HG03469 (cell line): ENCODE measurements around the gene SDCCAG8.

Experiments used
- ATAC-seq: cut with Tn5 transposase; IDR thresholded peaks from one replicate; pipeline ENCODE4 v1.9.1; 2021; ENCODE audit warnings: mild to moderate bottlenecking, moderate library complexity, moderate number of reproducible peaks; ENCODE audit not compliant: unreplicated experiment

SDCCAG8 gene

DNA sequence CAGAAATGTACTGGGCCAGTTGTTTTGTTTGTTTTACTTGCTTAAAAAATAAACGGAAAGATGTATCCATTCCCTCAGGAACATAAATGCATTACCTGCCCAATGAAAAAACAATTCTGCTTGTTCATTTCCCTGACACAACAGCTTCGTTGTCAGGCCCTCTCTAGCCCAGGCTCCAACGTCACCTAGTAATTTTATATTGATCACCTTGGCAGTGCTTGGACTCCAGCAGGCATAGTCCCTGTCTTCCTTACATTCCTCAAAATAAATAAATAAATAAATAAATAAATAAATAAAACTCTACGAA is 2.0 kb upstream of the SDCCAG8 start:
- ATAC-seq, result no peak

GRCh38 chr1:243254233-243254926 is 1.5 kb upstream of the SDCCAG8 start:
- ATAC-seq, result no peak

- peak; percentile 31 for ATAC-seq
Observed at GRCh38 chr1:243254927-243255790, 682 bp upstream of the SDCCAG8 start, which contains the start of gene CEP170. TSS of gene CEP170 (minus strand) at chr1:243255281. CDS start at chr1:243225280, 30,001 bp downstream.

GRCh38 chr1:243256590-243256989 is 749 bp downstream of the SDCCAG8 start:
- ATAC-seq, result no peak

- ATAC-seq, result no peak
Observed at GRCh38 chr1:243257189-243257588, 1.3 kb downstream of the SDCCAG8 start.

DNA sequence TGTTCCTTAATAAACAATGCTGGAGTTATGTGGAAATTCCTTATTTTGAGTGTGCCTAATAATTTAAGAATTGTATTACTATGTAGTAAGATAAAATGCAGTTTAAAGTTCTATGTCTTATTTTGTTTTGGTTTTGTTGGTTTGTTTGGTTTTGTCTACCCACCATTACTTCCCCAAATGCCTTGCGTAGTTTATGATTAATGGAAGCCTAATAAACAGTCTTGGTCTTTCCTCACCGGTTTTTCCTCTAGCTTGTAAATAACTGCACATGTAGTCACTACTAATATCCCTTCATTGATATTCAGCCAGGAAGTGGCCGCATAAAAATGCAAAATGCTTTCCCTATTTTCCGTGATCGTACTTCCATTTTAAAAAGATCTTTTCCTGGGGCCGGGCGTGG is 2.9 kb downstream of the SDCCAG8 start:
- no peak for ATAC-seq

GRCh38 chr1:243260221-243260880 is 4.5 kb downstream of the SDCCAG8 start:
- no peak for ATAC-seq

- no peak for ATAC-seq
Observed at GRCh38 chr1:243261390-243261789, 5.5 kb downstream of the SDCCAG8 start.

DNA sequence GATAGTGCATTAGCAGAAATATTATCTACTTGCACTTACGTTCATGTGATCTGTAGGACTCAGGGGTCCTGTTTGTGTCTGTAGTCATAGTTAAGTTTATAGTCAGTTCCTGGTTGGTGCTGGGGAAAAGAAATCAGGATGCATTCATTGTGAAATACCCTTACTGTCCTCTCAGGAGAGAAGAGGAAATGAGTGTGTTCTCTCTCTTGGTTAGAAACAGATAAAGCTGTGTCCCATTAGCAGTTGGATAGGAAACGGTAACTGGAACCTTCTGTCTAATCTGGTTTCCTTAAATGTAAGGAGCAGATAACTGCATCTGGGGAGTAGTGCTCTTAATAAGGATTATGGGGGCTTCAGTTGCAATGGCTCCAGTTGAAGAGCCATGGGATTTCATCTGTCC is 8.9 kb downstream of the SDCCAG8 start:
- no peak for ATAC-seq

DNA sequence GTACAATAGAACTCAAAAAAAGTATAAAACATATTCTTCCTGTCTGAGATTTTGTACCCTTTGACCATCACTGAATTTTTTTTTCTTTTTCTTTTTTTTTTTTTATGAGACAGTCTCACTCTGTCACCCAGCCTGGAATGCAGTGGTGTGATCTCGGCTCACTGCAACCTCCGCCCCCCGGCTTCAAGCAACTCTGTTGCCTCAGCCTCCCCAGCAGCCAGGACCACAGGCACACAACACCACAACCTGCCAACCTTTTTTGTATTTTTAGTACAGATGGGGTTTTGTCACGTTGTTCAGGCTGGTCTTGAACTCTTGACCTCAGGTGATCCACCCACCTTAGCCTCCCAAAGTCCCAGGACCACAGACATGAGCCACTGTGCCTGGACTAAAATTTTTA is 10.4 kb downstream of the SDCCAG8 start:
- no peak for ATAC-seq

DNA sequence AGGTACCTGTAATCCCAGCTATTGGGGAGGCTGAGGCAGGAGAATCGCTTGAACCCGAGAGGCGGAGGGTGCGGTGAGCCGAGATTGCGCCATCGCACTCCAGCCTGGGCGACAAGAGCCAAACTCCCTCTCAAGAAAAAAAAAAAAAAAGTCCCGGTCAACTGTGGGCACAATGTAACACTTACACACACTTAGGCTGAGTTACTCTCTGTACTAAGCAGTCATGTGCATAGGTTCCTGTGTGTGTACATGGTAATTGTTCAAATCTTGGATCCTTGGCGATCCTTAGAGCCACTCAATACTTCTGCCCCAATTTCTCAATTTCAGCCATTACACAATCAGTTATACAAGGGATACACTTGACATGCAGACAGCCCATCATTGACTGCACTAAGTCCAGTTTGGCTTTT is 11.6 kb downstream of the SDCCAG8 start:
- no peak for ATAC-seq

- ATAC-seq, result no peak
Observed at GRCh38 chr1:243267914-243268653, 12.2 kb downstream of the SDCCAG8 start.

DNA sequence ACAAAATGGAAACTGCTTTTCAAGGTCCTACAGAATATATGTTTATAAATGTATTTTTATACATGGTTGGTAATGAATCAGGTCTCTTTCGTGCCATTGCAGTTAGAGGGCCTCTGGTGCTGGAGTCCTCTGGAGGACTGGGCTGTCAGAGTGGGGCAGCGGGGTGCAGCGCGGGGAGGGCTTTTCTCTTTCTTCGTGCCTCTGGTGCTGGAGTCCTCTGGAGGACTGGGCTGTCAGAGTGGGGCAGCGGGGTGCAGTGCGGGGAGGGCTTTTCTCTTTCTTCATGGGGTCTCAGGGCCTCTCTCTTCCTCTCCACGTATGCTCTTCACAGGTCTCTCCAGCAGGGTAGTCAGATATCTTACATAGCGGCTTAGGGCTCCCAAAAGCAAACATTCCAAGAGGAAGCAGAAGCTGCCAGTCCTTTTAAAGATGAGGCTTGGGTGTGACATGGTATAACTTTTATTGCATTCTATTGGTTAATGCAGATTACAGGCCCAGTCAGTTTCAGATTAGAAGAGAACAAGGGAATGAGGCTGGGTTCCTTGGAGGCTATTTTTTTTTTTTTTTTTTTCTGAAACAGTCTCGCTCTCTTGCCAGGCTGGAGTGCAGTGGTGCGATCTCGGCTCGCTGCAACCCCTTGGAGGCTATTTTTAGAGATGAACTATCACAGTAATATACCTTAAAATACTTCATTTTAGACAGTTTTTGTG is 13.1 kb downstream of the SDCCAG8 start:
- ATAC-seq, result peak; percentile 8

DNA sequence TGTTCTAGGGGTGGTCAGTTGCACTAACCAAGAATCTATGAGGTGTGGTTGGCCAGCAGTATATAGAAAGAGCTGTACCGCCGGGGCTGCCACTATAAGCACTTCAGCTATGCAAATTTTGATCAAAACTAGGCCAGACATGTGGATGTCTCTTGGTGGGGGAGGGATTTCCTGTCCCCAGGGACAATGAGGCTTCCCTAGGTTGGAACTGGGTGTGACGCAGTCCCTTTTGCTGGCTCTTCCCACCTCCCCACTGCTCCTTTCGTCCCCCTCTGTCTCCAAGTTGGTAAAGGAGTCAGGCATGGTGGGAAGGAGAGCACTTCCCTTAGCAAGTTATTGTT is 13.6 kb downstream of the SDCCAG8 start:
- ATAC-seq, result peak; percentile 43

DNA sequence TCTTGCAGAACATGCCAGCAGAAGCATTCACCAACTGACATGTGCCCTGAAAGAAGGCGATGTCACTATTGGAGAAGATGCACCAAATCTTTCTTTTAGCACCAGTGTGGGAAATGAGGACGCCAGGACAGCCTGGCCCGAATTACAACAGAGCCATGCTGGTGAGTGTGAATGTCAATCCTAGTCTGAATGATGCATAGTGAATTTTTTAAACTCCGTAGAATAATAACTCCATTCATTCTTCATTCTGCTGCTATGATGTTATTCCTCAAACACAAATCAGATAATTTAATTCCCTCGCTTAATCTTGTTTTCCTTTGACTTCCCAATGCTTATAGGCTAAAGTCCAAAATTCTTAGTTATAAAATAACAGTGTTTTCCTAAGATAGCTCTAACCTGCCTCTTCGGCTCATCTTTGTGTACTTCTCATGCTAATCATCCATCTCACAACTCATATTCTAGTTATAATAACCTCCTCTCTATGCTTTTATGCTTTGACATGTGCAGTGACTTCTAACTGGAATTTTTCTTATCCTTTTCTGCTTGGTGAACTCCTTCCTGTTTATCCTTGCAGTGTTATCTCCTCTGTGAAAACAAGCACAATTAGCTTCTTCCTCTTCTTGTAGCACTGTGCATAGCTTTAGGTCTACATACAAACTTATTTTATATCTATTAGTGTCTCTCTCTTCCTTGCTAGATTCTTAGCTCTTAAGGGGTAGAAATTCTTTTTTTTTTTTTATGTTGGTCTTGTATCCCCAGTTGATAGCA is 14.4 kb downstream of the SDCCAG8 start:
- no peak for ATAC-seq

DNA sequence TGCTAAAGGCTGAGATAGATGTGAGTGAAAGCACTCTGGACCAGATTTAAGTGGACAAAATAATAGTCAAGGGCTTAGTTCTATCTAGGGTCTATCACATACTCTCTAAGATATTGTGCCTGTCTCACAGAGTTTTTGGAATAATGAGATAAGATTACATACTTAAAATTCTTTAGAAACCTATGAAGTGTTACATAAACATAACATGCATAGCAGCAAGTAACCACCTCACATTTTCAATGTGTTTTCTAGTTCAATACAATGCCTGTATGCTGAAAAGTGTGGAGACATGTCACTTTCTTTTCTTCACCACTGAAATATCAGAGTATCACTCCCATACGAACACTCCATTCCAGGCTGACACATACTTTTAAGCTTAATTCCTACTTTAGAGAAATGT is 16.2 kb downstream of the SDCCAG8 start:
- ATAC-seq, result no peak

GRCh38 chr1:243272401-243272800 is 16.6 kb downstream of the SDCCAG8 start:
- no peak for ATAC-seq

DNA sequence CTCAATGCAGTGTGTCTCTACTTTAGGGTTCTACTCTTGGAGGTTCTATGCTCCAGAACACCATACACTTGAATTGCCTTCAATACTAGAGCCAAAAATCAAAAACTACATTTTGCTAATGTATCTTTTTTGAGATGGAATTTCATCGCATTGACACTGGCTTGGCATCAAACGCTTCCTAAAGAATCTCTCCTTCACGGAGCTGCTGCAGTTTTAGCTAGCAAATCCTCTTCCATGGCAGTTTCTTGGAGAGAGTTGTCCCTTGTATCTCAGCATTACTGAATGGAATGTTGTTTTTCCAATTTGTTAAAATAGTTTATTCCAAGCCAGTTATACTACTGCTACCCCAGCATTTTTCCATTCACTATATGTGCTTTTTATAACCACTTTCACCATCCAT is 17.7 kb downstream of the SDCCAG8 start:
- no peak for ATAC-seq

- no peak for ATAC-seq
Observed at GRCh38 chr1:243273945-243274344, 18.1 kb downstream of the SDCCAG8 start.

DNA sequence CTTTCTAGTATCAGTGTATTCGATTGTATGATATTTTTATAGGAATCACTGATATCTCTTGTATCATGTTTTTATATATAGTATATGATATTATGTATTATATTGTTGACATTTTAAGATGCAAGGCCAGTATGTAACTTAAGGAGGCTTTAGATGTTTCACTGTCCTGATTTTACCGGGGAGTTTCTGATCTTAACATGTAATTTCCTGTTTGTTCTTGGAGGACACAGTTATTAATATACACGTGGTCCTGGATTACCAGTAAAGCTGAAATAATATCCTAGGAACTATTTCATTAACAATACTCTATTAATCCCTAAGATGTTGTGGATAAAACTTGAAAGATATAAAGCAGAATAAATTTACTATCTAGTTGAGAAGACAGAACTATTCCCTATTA is 19.5 kb downstream of the SDCCAG8 start:
- no peak for ATAC-seq
